ENCODE data around the gene ST8SIA5.

- TF ChIP-seq CTCF (IDR thresholded peaks at IDR 0.05; ENCODE audit: extremely low read depth in 1 of 2, insufficient read depth in 1 of 2, low read depth in 1 of 2, low read length in 2 of 2) (no peak), EZH2 (IDR thresholded peaks at IDR 0.05; ENCODE audit: borderline replicate concordance, low read depth, low read length, severe bottlenecking) (no peak), POLR2A (IDR thresholded peaks at IDR 0.05; ENCODE audit: low read depth, low read length) (no peak)
Measured at GRCh38 chr18:46787674-46788073, 30.8 kb upstream of the ST8SIA5 start.

Data from endothelial cell of umbilical vein (primary cell).